Hepatocyte (in vitro differentiated cells): ENCODE results near the gene POC1B.

Source experiments
- CTCF ChIP-seq: fragments of 200-600 bp; sonication (generic); IDR thresholded peaks from 2 replicates; pipeline ENCODE4 v1.5.1; 2016; ENCODE audit warnings: antibody characterized with exemption, mild to moderate bottlenecking; ENCODE audit not compliant: poor library complexity
- EZH2phosphoT487 ChIP-seq: fragments of 200-600 bp; sonication (generic); IDR thresholded peaks from one replicate; pipeline ENCODE4 v1.6.1; 2018; ENCODE audit warnings: antibody characterized with exemption, mild to moderate bottlenecking, low read depth, moderate library complexity; ENCODE audit not compliant: unreplicated experiment, severe bottlenecking

GRCh38 chr12:89494411-89495231, 31.2 kb downstream of the POC1B start:
- no peak for TF ChIP-seq CTCF
- TF ChIP-seq EZH2phosphoT487 = no peak
